ENCODE results near the gene TRMT44. TPM values are rescaled to one million over a fixed set of nuclear protein-coding genes. Genes with fewer than 3 reads are reported as not detected.
"Not testable (repeated sequence)": the region's sequence is repeated elsewhere in the genome, so short reads cannot be mapped to it uniquely, and the experiment has no call there.

The TRMT44 gene
- total RNA-seq, 1 donor from 2014 or later: 26.3 TPM

- intact Hi-C loops (cut with micrococcal nuclease): no loop called here
These were observed 68.9 kb downstream of the TRMT44 start for GRCh38 chr4:8509311-8509950.

GRCh38 chr4:8510191-8510590 is 69.6 kb downstream of the TRMT44 start:
- intact Hi-C loops (cut with micrococcal nuclease): no loop called here

GRCh38 chr4:8510611-8511285 is 70.2 kb downstream of the TRMT44 start:
- intact Hi-C loops (cut with micrococcal nuclease): no loop called here

- intact Hi-C loops (cut with micrococcal nuclease): no loop called here
These were observed 71.9 kb downstream of the TRMT44 start for GRCh38 chr4:8512510-8512909.

- intact Hi-C loops (cut with micrococcal nuclease): not testable (repeated sequence)
These were observed 72.5 kb downstream of the TRMT44 start for GRCh38 chr4:8513080-8513479.

GRCh38 chr4:8513931-8514330 is 73.4 kb downstream of the TRMT44 start:
- intact Hi-C loops (cut with micrococcal nuclease): no loop called here

- intact Hi-C loops (cut with micrococcal nuclease): no loop called here
These were observed 73.8 kb downstream of the TRMT44 start for GRCh38 chr4:8514391-8514790.

GRCh38 chr4:8515316-8516060 is 74.9 kb downstream of the TRMT44 start:
- intact Hi-C loops (cut with micrococcal nuclease): no loop called here

GRCh38 chr4:8516061-8516573 is 75.5 kb downstream of the TRMT44 start:
- intact Hi-C loops (cut with micrococcal nuclease): no loop called here

- intact Hi-C loops (cut with micrococcal nuclease): no loop called here
These were observed 76.5 kb downstream of the TRMT44 start for GRCh38 chr4:8516996-8517550.

- intact Hi-C loops (cut with micrococcal nuclease): no loop called here
These were observed 77.4 kb downstream of the TRMT44 start for GRCh38 chr4:8517946-8518345.

- intact Hi-C loops (cut with micrococcal nuclease): no loop called here
These were observed 81.9 kb downstream of the TRMT44 start for GRCh38 chr4:8522160-8523120.

- intact Hi-C loops (cut with micrococcal nuclease): no loop called here
These were observed 82.6 kb downstream of the TRMT44 start for GRCh38 chr4:8523175-8523574.

- intact Hi-C loops (cut with micrococcal nuclease): no loop called here
These were observed 83.2 kb downstream of the TRMT44 start for GRCh38 chr4:8523766-8524165.

GRCh38 chr4:8524595-8525382 is 84.2 kb downstream of the TRMT44 start:
- intact Hi-C loops (cut with micrococcal nuclease): no loop called here

GRCh38 chr4:8525383-8526120 is 85.0 kb downstream of the TRMT44 start:
- intact Hi-C loops (cut with micrococcal nuclease): no loop called here
